Measurements from ENCODE around the gene OSM. TPM values are rescaled to one million over a fixed set of nuclear protein-coding genes. Genes with fewer than 3 reads are reported as not detected.

OSM gene
- total RNA-seq, result 100 to 1,000 TPM; 103 to 107 TPM

GRCh38 chr22:30266445-30267381, at the start of gene OSM:
OSM (minus strand) TSS chr22:30266851; CDS start chr22:30266799, 52 bp downstream.
- H3K9me3 Mint-ChIP-seq, result no peaks in the 10 kb centered on the region
- no peaks in the 10 kb centered on the region for H3K27me3 Mint-ChIP-seq
- H3K36me3 Mint-ChIP-seq (ENCODE audit: low read depth), result peaks cover 80% of the 10 kb centered on the region
- DNase-seq, result peak; percentile 92
- CTCF ChIA-PET, result interaction anchor here (0.6 to 5.9 kb wide), 11 partner anchors 11 to 160 kb away, joined by 3 to 50 read pairs (median 4); partner anchors contain the start of genes CASTOR1 and RNF215
- H3K4me1 Mint-ChIP-seq, result peaks cover 65% of the 10 kb centered on the region
- POLR2A ChIA-PET, result interaction anchor here (0.8 to 8.9 kb wide), 18 partner anchors 16 to 662 kb away, joined by 3 to 253 read pairs (median 5); partner anchors contain the start of genes CASTOR1, CCDC157, LIF and SF3A1
- peak within 1 kb of the TSS; percentile 100 for H3K27ac Mint-ChIP-seq
- peak within 1 kb of the TSS; percentile 99 for H3K4me3 Mint-ChIP-seq

DNA sequence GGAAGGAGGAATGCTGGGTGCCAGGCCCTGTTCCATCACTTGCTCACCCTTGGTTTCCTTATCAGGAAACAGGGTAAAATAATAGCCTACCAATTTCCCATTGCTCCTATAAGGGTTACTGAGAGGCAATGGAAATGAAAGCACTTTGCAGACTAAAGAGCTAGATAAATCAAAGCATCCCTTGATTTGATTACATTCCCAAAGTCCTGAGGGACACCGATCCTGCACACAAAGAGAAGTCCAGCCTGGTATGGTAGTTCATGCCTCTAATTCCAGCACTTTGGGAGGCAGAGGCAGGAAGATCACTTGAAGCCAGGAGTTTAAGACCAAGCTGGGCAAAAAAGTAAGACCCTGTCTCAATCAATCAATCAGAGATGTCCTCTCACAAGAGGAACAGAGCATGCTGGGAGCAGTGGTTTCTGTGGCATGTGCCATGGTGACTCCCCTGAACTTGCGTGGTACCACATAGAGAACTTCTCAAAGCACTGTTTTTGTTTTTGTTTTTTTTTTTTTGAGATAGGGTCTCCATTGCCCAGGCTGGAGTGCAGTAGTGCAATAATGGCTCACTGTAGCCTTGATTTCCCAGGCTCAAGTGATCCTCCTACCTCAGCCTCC, 49.4 kb upstream of the OSM start:
- ChIA-PET POLR2A (interaction anchor here (5.1 to 15.7 kb wide), 2 partner anchors 9 to 10 kb away, joined by 34 to 229 read pairs; partner anchors contain the start of gene TBC1D10A), CTCF (interaction anchor here (1.4 to 2.6 kb wide), 2 partner anchors 11 to 28 kb away, joined by 5 to 11 read pairs; partner anchors contain the start of gene TBC1D10A)
- H3K4me1 Mint-ChIP-seq, result peaks cover 88% of the 10 kb centered on the region
- H3K36me3 Mint-ChIP-seq (ENCODE audit: low read depth), result peaks cover 67% of the 10 kb centered on the region
- no peak for DNase-seq
- peak overlapping the region; percentile 52 for H3K27ac Mint-ChIP-seq
- no peaks in the 10 kb centered on the region for H3K27me3 Mint-ChIP-seq
- no peaks in the 10 kb centered on the region for H3K9me3 Mint-ChIP-seq
- H3K4me3 Mint-ChIP-seq, result no peak overlapping the region

- Mint-ChIP-seq H3K27me3 (no peaks in the 10 kb centered on the region), H3K27ac (peak overlapping the region; percentile 50), H3K4me3 (no peak overlapping the region), H3K9me3 (no peaks in the 10 kb centered on the region), H3K4me1 (peaks cover 93% of the 10 kb centered on the region), H3K36me3 (ENCODE audit: low read depth) (peaks cover 66% of the 10 kb centered on the region)
- POLR2A ChIA-PET, result interaction anchor here (1.3 to 15.7 kb wide), 4 partner anchors 8 to 42 kb away, joined by 3 to 229 read pairs (median 18); partner anchors contain the start of genes CASTOR1, CCDC157, SF3A1 and TBC1D10A
- CTCF ChIA-PET, result interaction anchor here (1.3 to 2.6 kb wide), 4 partner anchors 9 to 27 kb away, joined by 3 to 11 read pairs (median 4); partner anchors contain the start of gene TBC1D10A
- peak; percentile 38 for DNase-seq
These were observed 48.3 kb upstream of the OSM start for GRCh38 chr22:30314915-30315314.

GRCh38 chr22:30313527-30314363, 47.1 kb upstream of the OSM start:
- Mint-ChIP-seq H3K36me3 (ENCODE audit: low read depth) (peaks cover 55% of the 10 kb centered on the region), H3K4me3 (no peak overlapping the region), H3K27ac (peak overlapping the region; percentile 1), H3K4me1 (peaks cover 93% of the 10 kb centered on the region), H3K9me3 (no peaks in the 10 kb centered on the region), H3K27me3 (no peaks in the 10 kb centered on the region)
- DNase-seq, result no peak
- ChIA-PET CTCF (interaction anchor here (0.7 to 2.6 kb wide), 5 partner anchors 11 to 187 kb away, joined by 3 to 11 read pairs (median 5); no protein-coding TSS in a partner anchor), POLR2A (interaction anchor here (0.8 to 15.7 kb wide), 5 partner anchors 7 to 110 kb away, joined by 3 to 229 read pairs (median 5); partner anchors contain the start of gene TBC1D10A)

GRCh38 chr22:30312053-30312452, 45.4 kb upstream of the OSM start:
- H3K4me3 Mint-ChIP-seq, result no peak overlapping the region
- H3K27ac Mint-ChIP-seq, result peak overlapping the region; percentile 76
- ChIA-PET CTCF (interaction anchor here (1.2 to 1.7 kb wide), 2 partner anchors 15 to 24 kb away, joined by 3 to 8 read pairs; partner anchors contain the start of gene TBC1D10A), POLR2A (interaction anchor here (0.9 to 15.7 kb wide), 3 partner anchors 9 to 112 kb away, joined by 3 to 229 read pairs (median 5); partner anchors contain the start of gene TBC1D10A)
- H3K27me3 Mint-ChIP-seq, result no peaks in the 10 kb centered on the region
- H3K9me3 Mint-ChIP-seq, result no peaks in the 10 kb centered on the region
- peaks cover 93% of the 10 kb centered on the region for H3K4me1 Mint-ChIP-seq
- H3K36me3 Mint-ChIP-seq (ENCODE audit: low read depth), result peaks cover 55% of the 10 kb centered on the region
- DNase-seq, result no peak

- no peak for DNase-seq
- CTCF ChIA-PET, result interaction anchor here (0.9 to 1.2 kb wide), 2 partner anchors 14 to 16 kb away, joined by 3 to 5 read pairs; partner anchors contain the start of gene TBC1D10A
- Mint-ChIP-seq H3K27me3 (no peaks in the 10 kb centered on the region), H3K4me1 (peaks cover 95% of the 10 kb centered on the region), H3K36me3 (ENCODE audit: low read depth) (peaks cover 53% of the 10 kb centered on the region), H3K9me3 (no peaks in the 10 kb centered on the region), H3K4me3 (no peak overlapping the region), H3K27ac (peak overlapping the region; percentile 40)
- POLR2A ChIA-PET, result interaction anchor here (1.7 to 15.7 kb wide), 2 partner anchors 14 to 21 kb away, joined by 5 to 229 read pairs; partner anchors contain the start of genes CASTOR1 and TBC1D10A
These were observed 44.5 kb upstream of the OSM start for GRCh38 chr22:30310881-30311771.

- CTCF ChIA-PET, result interaction anchor here (0.6 to 1.3 kb wide), 4 partner anchors 15 to 77 kb away, joined by 4 to 9 read pairs (median 5); partner anchors contain the start of gene RNF215
- Mint-ChIP-seq H3K4me3 (no peak overlapping the region), H3K27ac (peak overlapping the region; percentile 78), H3K9me3 (no peaks in the 10 kb centered on the region), H3K4me1 (peaks cover 95% of the 10 kb centered on the region), H3K27me3 (no peaks in the 10 kb centered on the region), H3K36me3 (ENCODE audit: low read depth) (peaks cover 44% of the 10 kb centered on the region)
- peak; percentile 37 for DNase-seq
- POLR2A ChIA-PET, result interaction anchor here (1.1 to 15.7 kb wide), 4 partner anchors 8 to 21 kb away, joined by 3 to 229 read pairs (median 4); partner anchors contain the start of genes CASTOR1 and TBC1D10A
These were observed 43.5 kb upstream of the OSM start for GRCh38 chr22:30309951-30310741.

GRCh38 chr22:30308518-30309230, 42.0 kb upstream of the OSM start:
- Mint-ChIP-seq H3K4me1 (peaks cover 95% of the 10 kb centered on the region), H3K27me3 (no peaks in the 10 kb centered on the region), H3K9me3 (no peaks in the 10 kb centered on the region), H3K4me3 (no peak overlapping the region), H3K36me3 (ENCODE audit: low read depth) (peaks cover 44% of the 10 kb centered on the region), H3K27ac (peak overlapping the region; percentile 96)
- CTCF ChIA-PET, result interaction anchor here (0.9 to 9.3 kb wide), 3 partner anchors 14 to 19 kb away, joined by 3 to 89 read pairs (median 5); partner anchors contain the start of genes CASTOR1 and TBC1D10A
- POLR2A ChIA-PET, result interaction anchor here (1.6 to 15.7 kb wide), 4 partner anchors 9 to 41 kb away, joined by 4 to 229 read pairs (median 46); partner anchors contain the start of genes CASTOR1 and TBC1D10A
- peak; percentile 38 for DNase-seq

- CTCF ChIA-PET, result interaction anchor here (0.9 to 9.3 kb wide), 3 partner anchors 14 to 19 kb away, joined by 3 to 89 read pairs (median 5); partner anchors contain the start of genes CASTOR1 and TBC1D10A
- Mint-ChIP-seq H3K27ac (peak overlapping the region; percentile 96), H3K4me3 (no peak overlapping the region), H3K4me1 (peaks cover 97% of the 10 kb centered on the region), H3K9me3 (no peaks in the 10 kb centered on the region), H3K27me3 (no peaks in the 10 kb centered on the region), H3K36me3 (ENCODE audit: low read depth) (peaks cover 49% of the 10 kb centered on the region)
- POLR2A ChIA-PET, result interaction anchor here (1.1 to 15.7 kb wide), 7 partner anchors 8 to 89 kb away, joined by 3 to 229 read pairs (median 25); partner anchors contain the start of genes CASTOR1, CCDC157, SEC14L2 and SF3A1
- DNase-seq, result no peak
These were observed 41.4 kb upstream of the OSM start for GRCh38 chr22:30308093-30308492.

Data from activated CD4-positive, alpha-beta memory T cell treated with anti-CD3 and anti-CD28 coated beads, Interleukin-2, amount 10 ng/mL, durations not matched to agents 7 days and 5 days (primary cell).